HUES64 (cell line): ENCODE results near the gene DMC1. TPM values are rescaled to one million over a fixed set of nuclear protein-coding genes. Genes with fewer than 3 reads are reported as not detected.
"Not testable (repeated sequence)": the region's sequence is repeated elsewhere in the genome, so short reads cannot be mapped to it uniquely, and the experiment has no call there.

Experiments
- H3K27ac ChIP-seq: 2 replicates; pipeline ENCODE4 v1.7.0; 2013; ENCODE audit warnings: low read depth, low read length, inconsistent platforms
- H3K27me3 ChIP-seq: 2 replicates; pipeline ENCODE4 v1.6.1; 2013; ENCODE audit warnings: mild to moderate bottlenecking, low read length; ENCODE audit not compliant: insufficient read depth
- H3K36me3 ChIP-seq: 2 replicates; pipeline ENCODE4 v1.6.1; 2013; ENCODE audit warnings: mild to moderate bottlenecking, low read length; ENCODE audit not compliant: insufficient read depth
- H3K4me1 ChIP-seq: 2 replicates; pipeline ENCODE4 v1.6.1; 2013; ENCODE audit warnings: mild to moderate bottlenecking, low read length, moderate library complexity; ENCODE audit not compliant: insufficient read depth
- H3K4me3 ChIP-seq: 2 replicates; pipeline ENCODE4 v1.5.1; 2013; ENCODE audit warnings: mild to moderate bottlenecking, low read length, moderate library complexity
- H3K9ac ChIP-seq: 2 replicates; pipeline ENCODE4 v1.6.1; 2013; ENCODE audit warnings: mild to moderate bottlenecking, low read depth, low read length
- H3K9me3 ChIP-seq: 2 replicates; pipeline ENCODE4 v1.6.1; 2013; ENCODE audit warnings: low read depth, low read length; ENCODE audit not compliant: insufficient read depth
- WGBS: fragments of 150-250, 120-280 bp; methylation state at CpG from one replicate; pipeline ENCODE4 v1.1.7; 2013; ENCODE audit warnings: missing lambda C conversion rate; 5-methylcytosine and 5-hydroxymethylcytosine counted together
- polyA plus RNA-seq, 2 experiments: library from polyadenylated mRNA; stranded (reverse); fragments of 50-300 nt; gene quantifications; one replicate each; pipeline ENCODE4 v1.2.3, GENCODE V29; 2013

DMC1 gene, protein sequence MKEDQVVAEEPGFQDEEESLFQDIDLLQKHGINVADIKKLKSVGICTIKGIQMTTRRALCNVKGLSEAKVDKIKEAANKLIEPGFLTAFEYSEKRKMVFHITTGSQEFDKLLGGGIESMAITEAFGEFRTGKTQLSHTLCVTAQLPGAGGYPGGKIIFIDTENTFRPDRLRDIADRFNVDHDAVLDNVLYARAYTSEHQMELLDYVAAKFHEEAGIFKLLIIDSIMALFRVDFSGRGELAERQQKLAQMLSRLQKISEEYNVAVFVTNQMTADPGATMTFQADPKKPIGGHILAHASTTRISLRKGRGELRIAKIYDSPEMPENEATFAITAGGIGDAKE
- 5.4 TPM for polyA plus RNA-seq (2013, experiment 1 of 2)
- 7.5 TPM for polyA plus RNA-seq (2013, experiment 2 of 2)

DNA sequence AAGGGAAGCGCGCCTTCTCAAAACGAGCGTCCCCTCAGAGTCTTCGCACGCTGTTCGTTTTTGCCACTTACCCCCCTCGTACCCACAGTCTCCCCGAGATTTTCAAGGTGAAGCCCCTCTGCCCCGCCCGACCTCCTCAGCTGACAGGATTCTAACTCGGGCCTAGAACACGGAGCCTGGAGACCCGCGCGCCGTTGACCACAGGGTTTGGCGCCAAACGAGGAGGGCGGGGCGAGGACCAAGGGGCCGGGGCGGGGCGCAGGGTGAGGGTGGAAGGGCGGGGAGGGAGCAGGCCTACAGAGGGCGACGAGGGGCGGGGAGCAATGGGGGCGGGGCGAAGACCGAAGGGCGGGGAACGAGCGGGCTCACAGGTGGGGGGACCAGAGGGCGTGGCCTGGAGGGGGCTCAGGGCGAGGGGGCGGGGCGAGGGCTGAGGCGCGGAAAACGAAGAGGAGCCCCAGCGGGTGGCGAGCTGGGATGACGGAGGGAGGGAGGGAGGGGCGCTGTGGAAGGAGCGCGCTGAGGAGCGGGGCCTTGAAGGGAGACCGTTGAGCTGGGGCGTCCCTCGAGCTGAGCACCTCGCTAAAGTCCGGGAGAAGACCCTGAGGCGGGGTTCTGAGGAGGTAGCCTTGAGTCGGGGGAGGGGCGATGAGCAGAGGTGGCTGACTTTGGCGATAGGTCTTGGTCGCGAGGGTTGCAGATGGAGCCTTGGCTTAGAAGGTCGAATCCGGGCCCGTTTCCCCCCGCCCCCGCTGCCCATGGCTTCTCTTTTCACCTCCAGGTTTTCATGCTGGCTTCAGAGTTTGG is at the start of gene DMC1:
DMC1 (minus strand) TSS at position 212 of the 807 bp plus-strand sequence. CDS start 1,927 bp downstream, outside the sequence.
- H3K4me1 ChIP-seq, result peaks cover 25% of the 10 kb centered on the region
- H3K27me3 ChIP-seq, result 0 out of 2 replicates have a peak, but pooled peaks cover 5% of the 10 kb centered on the region
- peak within 1 kb of the TSS; percentile 98 for H3K9ac ChIP-seq
- no peaks in the 10 kb centered on the region for H3K36me3 ChIP-seq
- H3K9me3 ChIP-seq, result no peaks in the 10 kb centered on the region
- peak within 1 kb of the TSS; percentile 81 for H3K27ac ChIP-seq
- under 1% methylated on average over 63 of the region's 64 CpGs for WGBS
- H3K4me3 ChIP-seq, result peak within 1 kb of the TSS; percentile 93

DNA sequence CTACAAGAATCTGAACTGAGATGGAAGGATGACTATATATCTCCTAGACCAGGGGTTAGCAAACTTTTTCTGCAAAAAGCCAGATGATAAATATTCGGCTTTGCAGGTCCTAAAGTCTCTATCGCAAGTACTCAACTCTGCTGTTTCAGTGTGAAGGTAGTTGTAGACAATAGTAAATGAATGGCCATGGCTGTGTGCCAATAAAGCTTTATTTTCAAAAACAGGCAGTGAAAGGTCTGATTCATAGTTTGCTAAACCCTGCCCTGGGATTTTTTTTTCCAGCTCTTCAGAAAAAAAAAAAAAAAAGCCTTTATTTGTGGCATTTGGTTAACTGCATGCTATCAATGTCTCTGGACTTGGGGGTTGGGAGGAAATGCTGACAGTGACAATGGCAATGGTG is 48.7 kb upstream of the DMC1 start:
- peaks cover 5% of the 10 kb centered on the region; the same call in 1 of the 2 replicates for H3K9me3 ChIP-seq
- peaks cover 39% of the 10 kb centered on the region for H3K36me3 ChIP-seq
- peaks cover 7% of the 10 kb centered on the region; the same call in 1 of the 2 replicates for H3K4me1 ChIP-seq
- 95% methylated on average over 2 of the region's 2 CpGs for WGBS
- H3K9ac ChIP-seq, result no peak overlapping the region
- H3K27me3 ChIP-seq, result no peaks in the 10 kb centered on the region
- no peak overlapping the region for H3K27ac ChIP-seq
- no peak overlapping the region for H3K4me3 ChIP-seq

DNA sequence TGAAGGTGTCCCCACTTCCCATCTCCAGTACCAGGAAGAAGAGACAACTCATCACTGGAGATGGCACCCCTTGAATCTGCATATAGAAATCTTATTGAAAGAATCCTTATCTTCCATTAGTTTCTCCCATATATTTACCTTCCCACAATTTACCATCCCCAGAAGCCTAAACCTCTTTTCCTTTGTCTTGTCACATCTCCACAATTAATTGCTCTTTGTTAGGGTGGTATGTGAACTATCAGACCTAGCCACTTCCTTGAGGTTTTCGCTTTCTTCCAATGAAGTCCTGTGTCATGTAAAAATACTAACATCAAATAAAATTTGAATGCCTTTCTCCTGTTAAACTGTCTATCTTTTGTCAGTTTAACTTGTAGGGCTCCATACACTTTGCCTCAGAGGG is 48.3 kb upstream of the DMC1 start:
- no peak overlapping the region for H3K27ac ChIP-seq
- H3K9ac ChIP-seq, result no peak overlapping the region
- H3K27me3 ChIP-seq, result no peaks in the 10 kb centered on the region
- no CpG with 5 or more reads among the region's 1 CpG for WGBS
- peaks cover 39% of the 10 kb centered on the region for H3K36me3 ChIP-seq
- no peak overlapping the region for H3K4me3 ChIP-seq
- H3K4me1 ChIP-seq, result peaks cover 7% of the 10 kb centered on the region; the same call in 1 of the 2 replicates
- peaks cover 5% of the 10 kb centered on the region; the same call in 1 of the 2 replicates for H3K9me3 ChIP-seq

DNA sequence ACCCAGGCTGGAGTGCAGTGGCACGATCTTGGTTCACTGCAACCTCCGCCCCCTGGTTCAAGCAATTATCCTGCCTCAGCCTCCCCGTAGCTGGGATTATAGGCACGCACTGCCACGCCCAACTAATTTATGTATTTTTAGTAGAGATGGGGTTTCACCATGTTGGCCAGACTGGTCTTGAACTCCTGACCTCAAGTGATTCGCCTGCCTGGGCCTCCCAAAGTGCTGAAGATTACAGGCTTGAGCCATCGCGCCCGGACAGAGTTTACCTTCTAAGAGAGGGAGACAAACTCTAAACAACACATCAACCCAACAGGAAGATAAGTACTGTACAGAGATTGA is 45.1 kb upstream of the DMC1 start:
- peaks cover 27% of the 10 kb centered on the region for H3K36me3 ChIP-seq
- H3K4me3 ChIP-seq, H3K4me1 ChIP-seq, H3K27me3 ChIP-seq, H3K27ac ChIP-seq, H3K9me3 ChIP-seq, H3K9ac ChIP-seq: not testable (repeated sequence)
- WGBS, result 96% methylated on average over 9 of the region's 9 CpGs

DNA sequence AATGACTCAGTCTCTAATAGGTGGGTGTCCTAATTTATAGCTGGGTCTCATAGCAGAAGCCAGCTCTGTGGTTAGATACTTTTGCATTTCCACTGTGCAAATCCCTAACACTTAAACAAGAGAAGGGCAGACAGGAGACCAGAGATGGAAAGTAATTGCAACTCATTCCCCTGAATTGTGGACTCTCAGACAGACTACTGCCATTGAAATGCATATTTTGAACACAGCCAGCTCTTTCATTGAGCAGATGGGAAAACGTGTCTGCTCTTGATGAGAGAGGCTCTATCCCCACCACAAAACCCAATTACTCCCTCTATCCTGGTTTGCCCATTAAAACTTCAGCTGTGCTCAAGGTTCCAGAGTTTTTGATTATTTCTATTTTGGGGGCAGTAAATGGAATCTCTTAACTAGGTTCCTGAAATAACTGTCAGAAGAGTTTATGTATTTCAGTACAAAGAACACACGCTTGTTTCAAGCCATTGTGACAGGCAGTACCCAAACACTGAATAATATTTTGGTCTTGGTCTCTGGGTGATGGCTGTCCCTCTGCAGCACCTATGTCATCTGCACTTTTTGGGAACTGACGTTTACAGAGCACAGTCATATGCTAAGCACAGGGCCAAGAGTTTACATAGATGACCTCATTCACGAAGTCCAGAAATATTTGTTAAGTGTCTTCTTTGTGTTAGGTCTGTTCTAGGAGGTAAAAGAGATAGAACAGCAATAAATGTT is 44.5 kb upstream of the DMC1 start:
- H3K4me1 ChIP-seq, result peaks cover 7% of the 10 kb centered on the region; the same call in 1 of the 2 replicates
- H3K9ac ChIP-seq, result no peak overlapping the region
- WGBS, result 80% methylated on average over 4 of the region's 4 CpGs
- peaks cover 5% of the 10 kb centered on the region; the same call in 1 of the 2 replicates for H3K9me3 ChIP-seq
- peaks cover 22% of the 10 kb centered on the region for H3K36me3 ChIP-seq
- no peak overlapping the region for H3K27ac ChIP-seq
- H3K27me3 ChIP-seq, result no peaks in the 10 kb centered on the region
- H3K4me3 ChIP-seq, result no peak overlapping the region

DNA sequence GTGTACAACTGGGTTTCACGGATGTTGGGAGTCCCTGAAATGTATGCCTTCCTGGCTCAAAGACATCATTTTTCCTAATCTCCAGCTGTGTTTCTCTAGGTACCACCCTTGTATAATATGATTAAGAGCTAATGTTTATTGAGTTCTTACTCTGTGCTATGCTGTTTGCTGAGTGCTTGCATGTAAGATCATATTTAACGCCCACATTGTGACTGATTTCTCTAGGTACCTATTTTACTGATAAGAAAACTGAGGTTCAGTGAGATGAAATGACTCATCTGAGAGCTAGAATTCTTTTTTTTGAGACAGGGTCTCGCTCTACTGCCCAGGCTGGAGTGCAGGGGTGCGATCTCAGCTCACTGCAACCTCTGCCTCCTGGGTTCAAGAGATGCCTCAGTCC is 43.6 kb upstream of the DMC1 start:
- Histone ChIP-seq H3K4me3 (no peak overlapping the region), H3K27ac (no peak overlapping the region), H3K9me3 (peaks cover 5% of the 10 kb centered on the region; the same call in 1 of the 2 replicates), H3K4me1 (peaks cover 7% of the 10 kb centered on the region; the same call in 1 of the 2 replicates), H3K36me3 (peaks cover 15% of the 10 kb centered on the region), H3K9ac (no peak overlapping the region), H3K27me3 (no peaks in the 10 kb centered on the region)
- WGBS, result 94% methylated on average over 4 of the region's 4 CpGs

DNA sequence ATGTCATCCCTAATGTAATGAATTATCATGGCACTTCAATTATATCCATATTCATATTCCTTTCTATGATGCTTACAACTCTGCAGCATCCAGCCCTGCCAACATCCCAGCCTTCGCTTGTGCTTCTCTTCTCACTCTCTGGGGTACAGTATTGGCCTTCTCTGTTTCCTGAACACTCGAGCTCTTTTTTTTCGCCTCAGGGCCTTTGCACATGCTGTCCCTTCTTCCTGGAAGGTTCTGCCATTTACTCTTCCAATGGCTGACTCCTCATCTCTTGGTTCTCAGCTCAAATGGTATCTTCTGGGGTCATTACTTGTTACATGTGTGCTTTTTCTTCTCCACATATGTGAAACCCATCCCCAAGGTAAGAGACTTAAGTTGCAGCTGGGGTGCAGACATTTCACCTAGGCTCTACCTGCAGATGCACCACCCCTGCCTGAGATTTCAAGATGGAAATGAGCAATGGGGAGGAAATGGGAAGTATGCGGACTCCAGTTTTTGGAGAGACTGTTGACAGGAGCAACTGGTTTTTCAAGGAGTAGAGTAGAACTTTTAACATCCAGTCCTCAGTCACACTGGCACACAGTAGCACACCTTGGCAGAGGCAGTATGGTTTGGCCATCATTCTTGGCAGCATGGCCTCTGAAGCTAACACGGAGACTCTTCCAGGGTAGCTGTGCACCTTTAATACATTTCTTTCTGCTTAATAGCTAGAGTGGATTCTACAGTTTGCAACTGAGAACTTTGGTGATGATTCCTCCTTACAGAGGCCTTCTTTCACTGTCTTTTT is 42.4 kb upstream of the DMC1 start:
- peaks cover 4% of the 10 kb centered on the region for H3K36me3 ChIP-seq
- WGBS, result 94% methylated on average over 5 of the region's 5 CpGs
- no peak overlapping the region for H3K4me3 ChIP-seq
- H3K4me1 ChIP-seq, result peaks cover 7% of the 10 kb centered on the region; the same call in 1 of the 2 replicates
- H3K27ac ChIP-seq, result no peak overlapping the region
- no peaks in the 10 kb centered on the region for H3K27me3 ChIP-seq
- H3K9ac ChIP-seq, result no peak overlapping the region
- no peaks in the 10 kb centered on the region for H3K9me3 ChIP-seq

DNA sequence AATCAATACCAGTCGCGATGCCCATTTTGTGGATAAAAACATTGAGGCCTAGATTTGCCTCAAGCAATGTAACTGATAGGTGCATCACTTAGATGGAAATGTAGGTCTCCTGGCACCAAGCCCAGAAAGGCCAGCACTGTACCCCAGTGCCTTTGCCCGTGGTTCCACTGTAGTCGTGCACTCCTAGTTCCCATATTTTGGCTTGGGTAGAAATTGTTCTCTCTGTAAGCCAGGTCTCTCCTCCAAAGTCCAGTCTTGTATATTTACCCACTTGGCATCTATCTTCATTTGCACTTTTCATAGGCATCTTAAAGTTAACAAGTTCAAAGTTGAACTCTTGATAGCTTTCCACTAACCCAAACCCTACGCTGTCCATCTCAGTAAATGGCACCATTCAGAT is 41.6 kb upstream of the DMC1 start:
- no peaks in the 10 kb centered on the region for H3K36me3 ChIP-seq
- no peaks in the 10 kb centered on the region for H3K9me3 ChIP-seq
- H3K4me3 ChIP-seq, result no peak overlapping the region
- H3K9ac ChIP-seq, result no peak overlapping the region
- H3K27ac ChIP-seq, result no peak overlapping the region
- H3K4me1 ChIP-seq, result peaks cover 7% of the 10 kb centered on the region; the same call in 1 of the 2 replicates
- H3K27me3 ChIP-seq, result no peaks in the 10 kb centered on the region
- WGBS, result 98% methylated on average over 5 of the region's 5 CpGs

DNA sequence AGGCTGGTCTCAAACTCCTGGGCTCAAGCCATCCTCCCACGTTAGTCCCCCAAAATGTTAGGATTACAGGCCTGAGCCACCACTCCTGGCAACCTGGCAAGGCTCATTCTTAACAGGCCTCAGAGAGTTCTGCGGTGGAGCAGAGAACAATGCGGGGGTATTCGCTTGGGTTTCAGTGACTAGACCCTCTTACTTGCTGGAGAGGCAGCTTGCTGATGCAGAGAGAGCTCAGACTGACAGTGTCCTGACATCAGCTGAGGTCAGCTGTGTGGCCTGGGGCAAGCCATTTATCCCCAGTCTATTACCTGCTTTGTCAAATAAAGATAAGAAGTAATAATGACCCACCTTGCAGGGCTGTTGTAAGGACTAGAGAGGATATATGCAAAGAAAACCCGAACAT is 40.3 kb upstream of the DMC1 start:
- H3K27me3 ChIP-seq, result no peaks in the 10 kb centered on the region
- H3K36me3 ChIP-seq, result no peaks in the 10 kb centered on the region
- H3K4me1 ChIP-seq, result peaks cover 7% of the 10 kb centered on the region; the same call in 1 of the 2 replicates
- no peak overlapping the region for H3K4me3 ChIP-seq
- H3K9ac ChIP-seq, result no peak overlapping the region
- H3K27ac ChIP-seq, result no peak overlapping the region
- WGBS, result 94% methylated on average over 5 of the region's 5 CpGs
- H3K9me3 ChIP-seq, result no peaks in the 10 kb centered on the region

DNA sequence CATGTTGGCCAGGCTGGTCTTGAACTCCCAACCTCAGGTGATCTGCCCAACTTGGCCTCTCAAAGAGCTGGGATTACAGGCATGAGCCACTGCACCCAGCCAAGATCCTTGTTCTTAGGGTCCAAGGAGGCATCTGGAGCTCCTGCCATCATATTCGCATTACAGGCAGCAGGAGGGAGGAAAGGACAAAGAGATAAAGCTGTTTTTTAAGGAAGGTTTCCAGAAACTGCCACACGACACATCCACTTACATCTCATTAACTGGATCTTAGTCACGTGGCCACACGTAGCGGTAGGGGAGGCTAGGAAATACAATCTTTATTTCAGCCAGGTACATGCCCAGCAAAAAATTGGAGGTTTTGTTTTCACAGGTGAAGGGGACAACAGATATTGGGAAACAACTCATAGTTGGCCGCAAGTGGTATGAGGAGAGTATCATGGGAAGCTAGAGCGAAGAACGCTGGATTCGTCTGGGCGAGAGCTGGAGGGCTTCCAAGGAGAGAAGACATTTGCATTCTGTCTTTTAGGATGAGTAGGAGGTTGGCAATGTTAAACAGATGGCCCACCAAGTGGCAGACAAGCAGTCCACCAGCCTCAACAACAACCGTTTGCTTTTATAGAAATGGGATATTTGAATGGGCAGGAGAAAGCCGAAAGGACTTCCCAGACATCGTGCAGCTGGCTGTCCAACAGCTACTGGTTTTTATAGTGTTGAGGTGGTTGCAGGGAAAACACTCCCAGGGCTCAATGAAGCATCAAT is 39.2 kb upstream of the DMC1 start:
- H3K4me3 ChIP-seq, result no peak overlapping the region
- no peaks in the 10 kb centered on the region for H3K4me1 ChIP-seq
- peaks cover 3% of the 10 kb centered on the region; the same call in 1 of the 2 replicates for H3K36me3 ChIP-seq
- WGBS, result 93% methylated on average over 13 of the region's 13 CpGs
- H3K9ac ChIP-seq, result no peak overlapping the region
- H3K9me3 ChIP-seq, result no peaks in the 10 kb centered on the region
- H3K27me3 ChIP-seq, result no peaks in the 10 kb centered on the region
- no peak overlapping the region for H3K27ac ChIP-seq
